ENCODE data around the gene MEF2D.

The MEF2D gene

GRCh38 chr1:156499194-156499841 lies 1.3 kb downstream of the MEF2D start:
- DNase-seq: no peak

- DNase-seq: no peak
Observed at GRCh38 chr1:156498432-156499193, 2.0 kb downstream of the MEF2D start.

- DNase-seq: no peak
Observed at GRCh38 chr1:156497743-156498431, 2.7 kb downstream of the MEF2D start.

- no peak for DNase-seq
Observed at GRCh38 chr1:156497078-156497742, 3.4 kb downstream of the MEF2D start.

GRCh38 chr1:156496211-156496761 lies 4.3 kb downstream of the MEF2D start:
- no peak for DNase-seq

- DNase-seq: no peak
Observed at GRCh38 chr1:156495401-156496140, 5.0 kb downstream of the MEF2D start.

GRCh38 chr1:156494309-156494895 lies 6.2 kb downstream of the MEF2D start:
- DNase-seq: no peak

GRCh38 chr1:156493742-156494141 lies 6.8 kb downstream of the MEF2D start:
- DNase-seq: no peak

- no peak for DNase-seq
Observed at GRCh38 chr1:156493154-156493631, 7.4 kb downstream of the MEF2D start.

- DNase-seq: peak in 1 of 2 donors; percentile 65
Observed at GRCh38 chr1:156492591-156493080, 7.9 kb downstream of the MEF2D start.

- DNase-seq: no peak
Observed at GRCh38 chr1:156492013-156492590, 8.5 kb downstream of the MEF2D start.

- DNase-seq: no peak
Observed at GRCh38 chr1:156491151-156491949, 9.2 kb downstream of the MEF2D start.

GRCh38 chr1:156490401-156491032 lies 10.1 kb downstream of the MEF2D start:
- DNase-seq: no peak

- DNase-seq: no peak
Observed at GRCh38 chr1:156489935-156490293, 10.7 kb downstream of the MEF2D start.

- peak; percentile 41 to 51 for DNase-seq
Observed at GRCh38 chr1:156489166-156489934, 11.2 kb downstream of the MEF2D start.

GRCh38 chr1:156488566-156489165 lies 11.9 kb downstream of the MEF2D start:
- peak in 1 of 2 donors; percentile 37 for DNase-seq

- peak in 1 of 2 donors; percentile 47 for DNase-seq
Observed at GRCh38 chr1:156487862-156488261, 12.7 kb downstream of the MEF2D start.

All from CD4-positive, alpha-beta T cell treated with Interleukin-1 beta for 1 hour (primary cell).